GM19193 (cell line): ENCODE data around the gene SNAPC5.

Source experiments
- POLR2A ChIP-seq: IDR thresholded peaks from 4 replicates; pipeline ENCODE4 v1.6.1; 2011; ENCODE audit not compliant: insufficient read depth, insufficient read length; ENCODE audit errors: extremely low read depth

SNAPC5 gene

GRCh38 chr15:66474135-66474534 is 23.4 kb downstream of the SNAPC5 start:
- no peak for TF ChIP-seq POLR2A

- TF ChIP-seq POLR2A, result no peak
Measured at GRCh38 chr15:66472176-66472999, 25.2 kb downstream of the SNAPC5 start.

DNA sequence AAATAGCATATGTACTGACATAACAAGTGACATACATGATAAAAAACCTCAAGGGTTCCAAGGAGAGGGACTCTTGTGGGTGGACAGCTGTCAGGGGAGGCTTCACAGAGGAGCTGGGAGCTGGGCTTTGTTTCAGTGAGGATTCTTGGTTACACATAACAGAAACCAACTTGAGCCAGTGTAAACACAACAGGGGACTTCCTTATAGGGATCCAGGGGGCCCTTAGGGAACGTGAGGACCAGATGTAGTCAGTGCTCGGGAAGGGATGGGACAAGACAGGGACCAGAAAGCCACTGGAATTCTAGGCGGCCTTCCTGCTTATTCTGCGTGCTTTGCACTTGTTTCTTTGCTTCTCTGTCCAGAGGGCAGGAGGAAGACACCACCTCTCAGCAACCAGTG is 34.9 kb downstream of the SNAPC5 start:
- TF ChIP-seq POLR2A, result no peak

DNA sequence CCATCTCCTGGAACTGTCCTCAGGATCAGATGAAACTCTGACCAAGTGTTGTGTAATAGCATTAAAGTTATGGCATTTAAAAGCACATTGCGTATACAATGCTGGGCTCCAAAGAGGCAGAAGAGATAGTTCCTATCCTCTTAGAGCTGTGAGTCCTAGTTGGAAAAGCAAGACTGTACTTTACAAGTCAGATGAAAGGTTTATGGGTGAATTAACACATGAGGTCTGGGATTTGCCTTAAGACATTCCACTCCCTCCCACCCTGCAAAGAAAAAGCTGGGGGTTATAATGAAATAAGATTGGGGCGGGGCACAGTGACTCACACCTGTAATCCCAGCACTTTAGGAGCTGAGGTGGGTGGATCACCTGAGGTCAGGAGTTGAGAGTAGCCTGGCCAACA is 35.6 kb downstream of the SNAPC5 start:
- TF ChIP-seq POLR2A, result no peak

DNA sequence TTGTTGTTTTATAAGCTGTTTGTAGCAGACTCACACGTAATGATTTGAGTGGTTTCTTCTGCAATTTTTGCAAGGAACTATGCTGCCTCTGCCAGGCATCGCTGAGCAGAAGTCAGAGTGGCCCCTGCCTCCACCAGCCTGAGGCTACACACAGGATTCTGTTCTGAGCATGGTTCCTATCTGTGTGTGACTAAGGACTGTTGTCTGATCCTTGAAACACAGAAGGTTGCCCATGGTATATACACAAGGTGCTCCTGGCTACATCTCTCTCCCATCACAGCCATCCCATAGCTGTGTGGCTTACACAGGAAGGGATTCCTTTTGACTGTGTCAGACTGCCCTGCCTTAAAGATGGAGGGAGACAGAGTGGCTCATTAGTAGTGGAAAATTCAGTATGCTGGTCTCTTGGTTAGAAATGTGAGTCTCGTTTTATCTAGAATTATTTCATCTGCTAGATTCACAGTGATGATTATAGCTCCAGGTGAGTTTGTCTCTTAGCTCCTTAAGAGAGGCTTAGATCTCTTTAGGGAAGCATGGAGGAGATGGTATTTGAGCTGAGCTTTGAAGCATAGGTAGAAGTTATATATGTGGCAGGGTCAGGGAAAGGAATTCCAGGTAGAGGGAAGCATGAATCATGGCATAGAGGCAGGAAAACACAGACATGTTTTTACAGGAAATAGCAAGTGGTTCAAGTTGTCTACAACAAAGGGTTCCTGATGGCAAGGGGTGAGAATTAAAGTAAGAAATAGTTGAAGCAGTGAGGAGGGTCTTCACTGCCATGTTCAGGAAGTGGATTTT is 37.5 kb downstream of the SNAPC5 start:
- no peak for TF ChIP-seq POLR2A

DNA sequence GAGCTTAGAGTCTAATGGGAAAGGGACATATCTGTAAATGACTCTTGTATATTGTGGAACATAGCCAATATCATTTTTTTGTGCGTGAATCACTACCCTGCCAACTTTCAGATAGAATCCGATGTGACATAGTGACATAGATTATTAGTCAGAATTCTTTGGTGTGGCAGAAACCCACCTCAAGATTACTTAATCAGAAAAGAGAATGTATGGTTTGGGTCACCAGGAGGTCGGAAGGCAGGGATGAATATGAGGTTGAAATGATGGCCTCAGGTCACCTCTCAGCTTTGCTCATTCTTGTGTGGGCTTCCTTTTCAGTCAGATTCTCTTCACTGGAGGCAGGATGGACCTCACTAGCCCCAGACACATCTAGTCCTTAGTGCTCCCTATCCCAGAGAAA is 41.4 kb downstream of the SNAPC5 start:
- no peak for TF ChIP-seq POLR2A

DNA sequence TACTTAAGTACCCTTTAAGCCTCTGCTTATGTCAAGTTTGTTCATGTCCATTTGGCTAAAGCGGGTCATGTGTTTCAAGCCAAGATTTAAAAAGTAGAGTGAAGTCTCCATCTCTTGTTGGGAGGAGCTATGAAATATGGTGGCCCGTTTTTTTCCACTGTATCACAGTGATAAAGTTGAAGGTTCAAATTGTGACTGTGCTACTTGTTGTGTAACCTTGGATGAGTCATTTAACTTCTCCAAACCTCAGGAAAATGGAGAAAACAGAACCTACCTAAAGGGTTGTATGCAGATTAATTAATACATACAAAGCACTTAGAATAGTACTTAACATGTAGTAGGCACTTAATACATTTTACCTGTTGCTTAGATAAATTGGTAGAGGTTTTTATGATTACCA is 43.4 kb downstream of the SNAPC5 start:
- TF ChIP-seq POLR2A, result no peak

- no peak for TF ChIP-seq POLR2A
Measured at GRCh38 chr15:66452971-66453580, 44.5 kb downstream of the SNAPC5 start.

DNA sequence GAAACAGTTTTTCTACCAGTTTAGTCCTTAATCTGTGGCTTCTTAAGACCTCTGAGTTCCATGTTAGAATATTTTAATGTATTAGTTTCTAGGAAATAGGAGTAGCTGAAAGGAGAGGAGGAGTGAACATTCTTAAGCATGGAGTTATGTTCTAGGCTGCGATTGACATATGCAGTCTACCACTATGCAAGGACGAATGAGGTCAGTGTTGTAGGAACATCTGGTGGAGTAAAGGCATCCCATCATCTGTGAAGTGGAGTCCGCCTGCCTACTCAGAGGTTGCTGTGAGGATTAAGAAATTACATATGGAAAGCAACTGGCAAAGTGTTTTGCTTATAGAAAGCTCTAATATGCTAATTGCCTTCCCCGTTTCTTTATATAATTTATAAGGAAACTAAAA is 45.1 kb downstream of the SNAPC5 start:
- TF ChIP-seq POLR2A, result no peak
